Transverse colon (tissue), 4 donors: ENCODE measurements around the gene RABEP2.
"Not testable (repeated sequence)": the region's sequence is repeated elsewhere in the genome, so short reads cannot be mapped to it uniquely, and the experiment has no call there.

ENCODE experiments used
- EP300 ChIP-seq: sonication (generic); formaldehyde crosslinking; IDR thresholded peaks from one replicate; pipeline ENCODE4 v1.6.1; 2017; ENCODE audit warnings: antibody characterized with exemption, low read depth
- POLR2AphosphoS5 ChIP-seq, 3 donors: sonication (generic); formaldehyde crosslinking; IDR thresholded peaks; one replicate each; pipeline ENCODE4 v1.6.1; 2016; ENCODE audit warnings: antibody characterized with exemption in 3 of 3
- TF ChIP-seq, protein P1 (sequence below), 5 experiments: fragments of 200-600 bp in 3 of 5; fragments of 450-650 bp in 2 of 5; sonication (generic) in 3 of 5; IDR thresholded peaks; 1 replicate in 2 of 5; 2 replicates in 3 of 5; pipeline ENCODE4 v1.5.1; 2016 to 2017; ENCODE audit warnings: antibody characterized with exemption in 5 of 5, inconsistent platforms in 3 of 5, mild to moderate bottlenecking in 2 of 5, moderate library complexity in 1 of 5

DNA sequence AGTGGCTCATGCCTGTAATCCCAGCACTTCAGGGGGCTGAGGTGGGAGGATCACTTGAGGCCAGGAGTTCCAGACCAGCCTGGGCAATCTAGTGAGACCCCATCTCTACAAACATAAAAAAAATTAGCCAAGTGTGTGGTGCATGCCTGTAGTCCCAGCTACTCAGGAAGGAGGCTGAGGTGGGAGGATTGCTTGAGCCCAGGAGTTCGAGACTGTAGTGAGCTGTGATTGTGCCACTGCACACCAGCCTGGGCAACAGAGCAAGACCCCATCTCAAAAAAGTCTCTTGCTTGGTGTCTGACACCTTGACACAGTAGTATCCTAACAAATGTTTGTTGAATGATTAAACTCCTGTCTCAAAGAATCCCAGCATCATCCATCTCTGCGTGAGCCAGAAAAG is 44.7 kb upstream of the RABEP2 start:
- TF ChIP-seq, protein P1, sequence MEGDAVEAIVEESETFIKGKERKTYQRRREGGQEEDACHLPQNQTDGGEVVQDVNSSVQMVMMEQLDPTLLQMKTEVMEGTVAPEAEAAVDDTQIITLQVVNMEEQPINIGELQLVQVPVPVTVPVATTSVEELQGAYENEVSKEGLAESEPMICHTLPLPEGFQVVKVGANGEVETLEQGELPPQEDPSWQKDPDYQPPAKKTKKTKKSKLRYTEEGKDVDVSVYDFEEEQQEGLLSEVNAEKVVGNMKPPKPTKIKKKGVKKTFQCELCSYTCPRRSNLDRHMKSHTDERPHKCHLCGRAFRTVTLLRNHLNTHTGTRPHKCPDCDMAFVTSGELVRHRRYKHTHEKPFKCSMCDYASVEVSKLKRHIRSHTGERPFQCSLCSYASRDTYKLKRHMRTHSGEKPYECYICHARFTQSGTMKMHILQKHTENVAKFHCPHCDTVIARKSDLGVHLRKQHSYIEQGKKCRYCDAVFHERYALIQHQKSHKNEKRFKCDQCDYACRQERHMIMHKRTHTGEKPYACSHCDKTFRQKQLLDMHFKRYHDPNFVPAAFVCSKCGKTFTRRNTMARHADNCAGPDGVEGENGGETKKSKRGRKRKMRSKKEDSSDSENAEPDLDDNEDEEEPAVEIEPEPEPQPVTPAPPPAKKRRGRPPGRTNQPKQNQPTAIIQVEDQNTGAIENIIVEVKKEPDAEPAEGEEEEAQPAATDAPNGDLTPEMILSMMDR (IDR thresholded peaks at IDR 0.05), result not testable (repeated sequence)
- not testable (repeated sequence) for TF ChIP-seq EP300; POLR2AphosphoS5 (IDR thresholded peaks at IDR 0.05)
